Testis (tissue), 2 donors: ENCODE results near the gene MOB3B.

Experiments
- POLR2A ChIP-seq: fragments of 450-650 bp; IDR thresholded peaks from one replicate; pipeline ENCODE4 v1.6.1; 2017; ENCODE audit warnings: antibody characterized with exemption, mild to moderate bottlenecking, moderate library complexity
- TF ChIP-seq, protein P1 (sequence below), 3 experiments: fragments of 450-650 bp in 2 of 3; fragments of 200-600 bp in 1 of 3; sonication (generic) in 1 of 3; IDR thresholded peaks; one replicate each; pipeline ENCODE4 v1.5.1; 2016 to 2019; ENCODE audit warnings: antibody characterized with exemption in 3 of 3, mild to moderate bottlenecking in 2 of 3, moderate library complexity in 1 of 3

DNA sequence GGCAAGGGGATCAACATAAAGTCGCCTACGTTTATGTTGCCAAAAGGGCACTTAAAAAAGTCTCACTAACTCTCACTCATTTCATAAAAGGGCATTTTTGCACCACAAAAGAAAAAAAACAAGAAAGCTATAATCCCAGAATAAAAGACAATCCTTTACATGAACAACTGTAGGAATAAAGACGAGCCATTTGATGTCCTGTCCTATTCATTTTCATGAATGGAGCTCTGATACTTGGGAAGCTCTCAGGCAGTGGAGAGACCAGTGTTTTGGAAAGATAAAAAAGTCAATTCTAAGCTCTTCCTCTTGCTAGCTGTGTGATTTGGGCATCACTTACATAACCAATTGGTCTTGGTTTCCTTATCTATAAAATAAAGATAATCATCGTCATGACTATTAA, 137.2 kb downstream of the MOB3B start:
- TF ChIP-seq, protein P1, sequence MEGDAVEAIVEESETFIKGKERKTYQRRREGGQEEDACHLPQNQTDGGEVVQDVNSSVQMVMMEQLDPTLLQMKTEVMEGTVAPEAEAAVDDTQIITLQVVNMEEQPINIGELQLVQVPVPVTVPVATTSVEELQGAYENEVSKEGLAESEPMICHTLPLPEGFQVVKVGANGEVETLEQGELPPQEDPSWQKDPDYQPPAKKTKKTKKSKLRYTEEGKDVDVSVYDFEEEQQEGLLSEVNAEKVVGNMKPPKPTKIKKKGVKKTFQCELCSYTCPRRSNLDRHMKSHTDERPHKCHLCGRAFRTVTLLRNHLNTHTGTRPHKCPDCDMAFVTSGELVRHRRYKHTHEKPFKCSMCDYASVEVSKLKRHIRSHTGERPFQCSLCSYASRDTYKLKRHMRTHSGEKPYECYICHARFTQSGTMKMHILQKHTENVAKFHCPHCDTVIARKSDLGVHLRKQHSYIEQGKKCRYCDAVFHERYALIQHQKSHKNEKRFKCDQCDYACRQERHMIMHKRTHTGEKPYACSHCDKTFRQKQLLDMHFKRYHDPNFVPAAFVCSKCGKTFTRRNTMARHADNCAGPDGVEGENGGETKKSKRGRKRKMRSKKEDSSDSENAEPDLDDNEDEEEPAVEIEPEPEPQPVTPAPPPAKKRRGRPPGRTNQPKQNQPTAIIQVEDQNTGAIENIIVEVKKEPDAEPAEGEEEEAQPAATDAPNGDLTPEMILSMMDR (IDR thresholded peaks at IDR 0.05), result no peak
- TF ChIP-seq POLR2A, result no peak
